Measurements from ENCODE around the gene TMEM156. TPM values are rescaled to one million over a fixed set of nuclear protein-coding genes. Genes with fewer than 3 reads are reported as not detected.

The TMEM156 gene
- total and polyA plus RNA-seq, 2 experiments from 2014 or later = not detected

GRCh38 chr4:38955957-38956356 is 76.3 kb downstream of the TMEM156 start:
- no peak overlapping the region for H3K27ac Mint-ChIP-seq
- H3K9me3 Mint-ChIP-seq = no peaks in the 10 kb centered on the region
- Histone ChIP-seq H3F3A (replicated peaks; ENCODE audit: low read depth) (no peaks in the 10 kb centered on the region), H3K9me2 (ENCODE audit: insufficient read depth) (no peaks in the 10 kb centered on the region), H2AFZ (peak overlapping the region; percentile 87), H4K20me1 (replicated peaks; ENCODE audit: insufficient read depth) (no peaks in the 10 kb centered on the region), H3K4me1 (ENCODE audit: insufficient read depth) (no peaks in the 10 kb centered on the region), H3K79me2 (replicated peaks; ENCODE audit: insufficient read depth) (no peaks in the 10 kb centered on the region), H3K4me3 (no peak overlapping the region), H3K36me3 (ENCODE audit: insufficient read depth) (no peaks in the 10 kb centered on the region), H3K27me3 (ENCODE audit: insufficient read depth) (no peaks in the 10 kb centered on the region), H3K4me2 (no peak overlapping the region), H3K27ac (ENCODE audit: low read depth) (no peak overlapping the region)
- ATAC-seq (no peak), DNase-seq (ENCODE audit: low spot score) (no peak)
- H3K27me3 Mint-ChIP-seq (ENCODE audit: insufficient read depth, low read depth, poor library complexity) = no peaks in the 10 kb centered on the region
- no peaks in the 10 kb centered on the region for H3K4me1 Mint-ChIP-seq
- H3K36me3 Mint-ChIP-seq (ENCODE audit: low read depth) = no peaks in the 10 kb centered on the region
- H3K4me3 Mint-ChIP-seq = no peak overlapping the region
- TF ChIP-seq ETS1 (IDR thresholded peaks at IDR 0.05) = no peak
- no peak for TF ChIP-seq JUNB (IDR thresholded peaks at IDR 0.05; ENCODE audit: unreplicated experiment)
- no peak for TF ChIP-seq POLR2AphosphoS5 (IDR thresholded peaks at IDR 0.05; ENCODE audit: low read depth)
- no peak for TF ChIP-seq REST (IDR thresholded peaks at IDR 0.05; ENCODE audit: unreplicated experiment)
- TF ChIP-seq STAT1 (IDR thresholded peaks at IDR 0.05; ENCODE audit: unreplicated experiment) = no peak
- no peak for TF ChIP-seq EZH2phosphoT487 (IDR thresholded peaks at IDR 0.05; ENCODE audit: unreplicated experiment)
- TF ChIP-seq CTCF (conservative IDR thresholded peaks at IDR 0.05; ENCODE audit: low read depth in 2 of 2) = no peak
- TF ChIP-seq ZNF462 (CRISPR knock-in tag; IDR thresholded peaks at IDR 0.05) = no peak
- TF ChIP-seq EZH2 (IDR thresholded peaks at IDR 0.05; ENCODE audit: low read depth, unreplicated experiment) = no peak
- no peak for TF ChIP-seq ZNF114 (CRISPR knock-in tag; IDR thresholded peaks at IDR 0.05)
